KMS-11 (cell line): ENCODE data around the gene TIMM50.

Source experiments
- H2AFZ ChIP-seq: fragments of 200-600 bp; sonication (generic); 2 replicates; pipeline ENCODE4 v1.6.1; 2016; ENCODE audit warnings: antibody characterized with exemption, mixed run types, low read depth
- H3K27ac ChIP-seq: fragments of 200-600 bp; sonication (generic); 2 replicates; pipeline ENCODE4 v1.6.1; 2016; ENCODE audit warnings: mild to moderate bottlenecking, mixed run types
- H3K27me3 ChIP-seq: fragments of 200-600 bp; sonication (generic); 2 replicates; pipeline ENCODE4 v1.6.1; 2017; ENCODE audit warnings: mild to moderate bottlenecking, low read depth, mixed run types, moderate library complexity; ENCODE audit not compliant: insufficient read depth
- H3K36me3 ChIP-seq: fragments of 200-600 bp; sonication (generic); 2 replicates; pipeline ENCODE4 v1.6.1; 2017; ENCODE audit warnings: mild to moderate bottlenecking, mixed run types; ENCODE audit not compliant: insufficient read depth
- H3K4me1 ChIP-seq: fragments of 200-600 bp; sonication (generic); 2 replicates; pipeline ENCODE4 v1.6.1; 2016; ENCODE audit warnings: mild to moderate bottlenecking, low read depth, mixed run types; ENCODE audit not compliant: poor library complexity, severe bottlenecking
- H3K4me2 ChIP-seq: fragments of 200-600 bp; sonication (generic); 2 replicates; pipeline ENCODE4 v1.7.0; 2016; ENCODE audit warnings: mild to moderate bottlenecking, mixed run types
- H3K4me3 ChIP-seq: fragments of 200-600 bp; sonication (generic); IDR thresholded peaks from 2 replicates; pipeline ENCODE4 v1.6.1; 2017; ENCODE audit warnings: low read depth, low read length, mixed read lengths; ENCODE audit not compliant: insufficient read depth
- H3K79me2 ChIP-seq: fragments of 200-600 bp; sonication (generic); 2 replicates; pipeline ENCODE4 v1.6.1; 2016; ENCODE audit warnings: low read depth, mixed run types; ENCODE audit not compliant: insufficient read depth
- H3K9ac ChIP-seq: fragments of 200-600 bp; sonication (generic); 2 replicates; pipeline ENCODE4 v1.6.1; 2016; ENCODE audit warnings: mild to moderate bottlenecking, mixed run types
- H4K20me1 ChIP-seq: fragments of 200-600 bp; sonication (generic); 2 replicates; pipeline ENCODE4 v1.6.1; 2016; ENCODE audit warnings: mild to moderate bottlenecking, mixed run types; ENCODE audit not compliant: insufficient read depth
- TF ChIP-seq, protein P1 (sequence below): fragments of 200-600 bp; sonication (generic); conservative IDR thresholded peaks from 2 replicates; pipeline ENCODE4 v1.6.1; 2017; ENCODE audit warnings: low read depth, mild to moderate bottlenecking, antibody characterized with exemption, low read length, moderate library complexity, mixed read lengths

TIMM50 gene

DNA sequence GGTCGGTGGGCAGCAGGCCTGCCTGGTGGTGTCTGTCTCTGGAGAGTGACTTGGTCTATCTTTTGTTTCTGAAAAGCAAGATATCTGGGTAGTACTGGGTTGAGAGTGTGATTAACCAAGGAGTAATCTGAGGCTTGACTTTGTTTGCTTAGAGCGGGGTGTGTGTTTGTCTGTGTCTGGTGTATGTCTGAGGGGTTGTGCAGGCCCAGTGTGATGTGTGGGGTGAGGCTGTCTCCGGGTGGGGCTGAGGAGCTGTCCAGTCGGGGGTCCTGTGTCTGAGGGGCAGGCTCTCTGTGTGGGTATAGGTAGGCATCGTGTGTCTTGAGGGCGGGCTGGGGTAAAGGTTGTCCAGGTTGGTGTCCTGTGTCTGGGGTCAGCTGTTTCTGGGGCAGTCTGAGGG is 11.1 kb upstream of the TIMM50 start:
- Histone ChIP-seq H3K9ac (no peak overlapping the region), H3K4me2 (no peak overlapping the region), H3K4me1 (no peaks in the 10 kb centered on the region), H3K27me3 (no peaks in the 10 kb centered on the region), H3K36me3 (no peaks in the 10 kb centered on the region), H4K20me1 (no peaks in the 10 kb centered on the region), H3K79me2 (no peaks in the 10 kb centered on the region), H3K27ac (no peak overlapping the region), H2AFZ (no peak overlapping the region), H3K4me3 (no peak overlapping the region)
- TF ChIP-seq, protein P1, sequence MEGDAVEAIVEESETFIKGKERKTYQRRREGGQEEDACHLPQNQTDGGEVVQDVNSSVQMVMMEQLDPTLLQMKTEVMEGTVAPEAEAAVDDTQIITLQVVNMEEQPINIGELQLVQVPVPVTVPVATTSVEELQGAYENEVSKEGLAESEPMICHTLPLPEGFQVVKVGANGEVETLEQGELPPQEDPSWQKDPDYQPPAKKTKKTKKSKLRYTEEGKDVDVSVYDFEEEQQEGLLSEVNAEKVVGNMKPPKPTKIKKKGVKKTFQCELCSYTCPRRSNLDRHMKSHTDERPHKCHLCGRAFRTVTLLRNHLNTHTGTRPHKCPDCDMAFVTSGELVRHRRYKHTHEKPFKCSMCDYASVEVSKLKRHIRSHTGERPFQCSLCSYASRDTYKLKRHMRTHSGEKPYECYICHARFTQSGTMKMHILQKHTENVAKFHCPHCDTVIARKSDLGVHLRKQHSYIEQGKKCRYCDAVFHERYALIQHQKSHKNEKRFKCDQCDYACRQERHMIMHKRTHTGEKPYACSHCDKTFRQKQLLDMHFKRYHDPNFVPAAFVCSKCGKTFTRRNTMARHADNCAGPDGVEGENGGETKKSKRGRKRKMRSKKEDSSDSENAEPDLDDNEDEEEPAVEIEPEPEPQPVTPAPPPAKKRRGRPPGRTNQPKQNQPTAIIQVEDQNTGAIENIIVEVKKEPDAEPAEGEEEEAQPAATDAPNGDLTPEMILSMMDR: no peak

DNA sequence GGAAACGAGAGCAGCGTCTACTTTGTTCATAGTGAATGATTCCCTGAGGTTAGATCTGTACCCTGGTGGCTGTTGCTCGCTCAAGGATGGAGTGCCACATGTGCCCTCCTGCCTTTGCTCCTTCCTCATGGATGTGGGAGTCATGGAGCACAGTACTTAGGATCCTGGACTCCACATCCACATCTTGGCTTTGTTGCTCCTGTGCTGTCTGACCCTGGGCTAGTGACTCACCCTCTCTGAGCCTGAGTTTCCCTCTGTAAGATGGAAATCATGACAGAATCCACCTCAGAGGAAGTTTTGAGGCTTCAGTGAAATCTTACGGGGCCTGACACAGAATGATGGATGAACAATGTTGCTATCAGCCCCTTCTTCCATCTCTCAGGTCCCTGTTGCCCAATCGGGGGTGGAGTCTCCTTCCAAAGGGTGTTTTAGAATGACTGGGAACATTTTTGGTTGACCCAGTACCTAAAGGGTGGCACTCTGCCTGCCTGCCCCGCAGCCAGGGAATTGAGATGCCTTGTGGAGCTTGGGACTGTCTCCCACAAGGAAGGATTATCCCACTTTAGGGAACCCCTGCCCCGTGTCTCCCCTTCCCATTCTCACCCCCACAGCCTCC is 9.8 kb upstream of the TIMM50 start:
- TF ChIP-seq, protein P1: no peak
- Histone ChIP-seq H3K4me2 (no peak overlapping the region), H3K9ac (no peak overlapping the region), H3K27me3 (no peaks in the 10 kb centered on the region), H4K20me1 (no peaks in the 10 kb centered on the region), H3K79me2 (no peaks in the 10 kb centered on the region), H3K4me3 (no peak overlapping the region), H3K4me1 (no peaks in the 10 kb centered on the region), H3K36me3 (no peaks in the 10 kb centered on the region), H3K27ac (no peak overlapping the region), H2AFZ (no peak overlapping the region)

DNA sequence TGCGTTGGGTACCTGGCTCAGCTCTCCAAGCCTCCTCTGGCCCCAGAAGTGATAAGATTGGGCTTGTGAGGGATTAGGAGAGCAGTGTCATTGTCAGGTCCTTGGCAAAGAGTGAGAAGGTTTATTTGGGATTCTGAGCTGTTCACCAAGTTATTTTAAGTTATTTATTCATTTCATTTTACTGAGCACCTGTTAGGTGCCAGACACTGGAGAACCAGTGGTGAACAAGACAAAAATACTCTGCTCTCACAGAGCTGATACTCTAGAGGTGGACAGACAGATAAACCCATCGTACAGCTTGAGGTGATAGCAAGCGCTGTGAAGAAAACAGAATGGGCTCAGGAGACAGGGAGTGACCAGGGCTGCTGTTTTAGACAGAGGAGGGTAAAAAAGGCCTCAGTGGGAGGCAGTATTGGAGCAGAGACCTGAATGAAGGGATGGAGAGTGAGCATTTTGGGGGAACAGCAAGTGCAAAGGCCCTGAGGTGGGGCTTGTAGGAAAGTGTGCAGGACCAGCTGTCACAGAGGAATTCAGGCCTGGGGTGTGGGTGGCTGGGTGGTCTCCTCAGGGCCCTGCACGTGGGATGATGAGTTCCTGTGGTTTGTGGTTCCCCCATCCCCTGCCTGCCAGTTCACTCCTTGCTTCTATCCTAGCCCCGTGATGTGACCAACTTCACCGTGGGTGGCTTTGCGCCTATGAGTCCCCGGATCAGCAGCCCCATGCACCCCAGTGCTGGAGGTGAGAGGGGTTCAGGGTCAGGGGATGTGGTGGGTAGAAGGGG is 8.7 kb upstream of the TIMM50 start:
- no peak overlapping the region for H3K27ac ChIP-seq
- H3K4me2 ChIP-seq: no peak overlapping the region
- no peaks in the 10 kb centered on the region for H4K20me1 ChIP-seq
- TF ChIP-seq, protein P1: no peak
- no peaks in the 10 kb centered on the region for H3K4me1 ChIP-seq
- H3K9ac ChIP-seq: no peak overlapping the region
- no peaks in the 10 kb centered on the region for H3K36me3 ChIP-seq
- no peaks in the 10 kb centered on the region for H3K79me2 ChIP-seq
- H3K27me3 ChIP-seq: no peaks in the 10 kb centered on the region
- H2AFZ ChIP-seq: no peak overlapping the region
- no peak overlapping the region for H3K4me3 ChIP-seq

DNA sequence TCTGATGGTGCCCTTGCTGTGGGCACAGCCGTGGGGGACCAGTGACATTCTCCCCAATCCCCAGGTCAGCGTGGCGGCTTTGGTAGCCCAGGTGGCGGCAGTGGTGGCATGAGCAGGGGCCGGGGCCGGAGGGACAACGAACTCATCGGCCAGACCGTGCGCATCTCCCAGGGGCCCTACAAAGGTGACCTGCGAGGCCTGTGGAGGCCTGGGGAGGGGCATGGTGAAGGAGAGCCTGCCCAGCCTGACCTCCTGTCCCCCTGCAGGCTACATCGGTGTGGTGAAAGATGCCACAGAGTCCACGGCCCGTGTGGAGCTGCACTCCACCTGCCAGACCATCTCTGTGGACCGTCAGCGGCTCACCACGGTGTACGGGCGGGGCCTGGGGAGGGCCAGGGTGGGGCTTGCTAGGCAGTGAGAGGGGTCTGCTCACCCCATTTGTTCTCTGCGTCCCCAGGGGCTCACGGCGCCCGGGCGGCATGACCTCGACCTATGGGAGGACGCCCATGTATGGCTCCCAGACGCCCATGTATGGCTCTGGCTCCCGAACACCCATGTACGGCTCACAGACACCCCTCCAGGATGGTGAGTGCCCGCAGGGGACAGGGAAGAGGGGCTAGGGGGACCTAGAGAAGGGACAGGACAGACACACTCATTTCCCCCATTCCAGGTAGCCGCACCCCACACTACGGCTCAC is 7.7 kb upstream of the TIMM50 start:
- Histone ChIP-seq H2AFZ (no peak overlapping the region), H3K4me2 (no peak overlapping the region), H3K36me3 (no peaks in the 10 kb centered on the region), H4K20me1 (no peaks in the 10 kb centered on the region), H3K9ac (no peak overlapping the region), H3K4me3 (no peak overlapping the region), H3K4me1 (no peaks in the 10 kb centered on the region), H3K79me2 (no peaks in the 10 kb centered on the region), H3K27me3 (no peaks in the 10 kb centered on the region), H3K27ac (no peak overlapping the region)
- TF ChIP-seq, protein P1: no peak
